HCT116 (cell line): ENCODE results near the gene ZNF429. TPM values are rescaled to one million over a fixed set of nuclear protein-coding genes. Genes with fewer than 3 reads are reported as not detected.

Source experiments
- ATAC-seq: fragments of 200-7000 bp; cut with Tn5 transposase; 2 replicates; pipeline ENCODE4 v1.9.1; 2020; ENCODE audit warnings: mild to moderate bottlenecking, moderate library complexity
- BruUV-seq: library from RNA; stranded (reverse); fragments of 400-500 nt; replicated peaks from 2 replicates; lab custom pipeline; 2021; lab: Mats Ljungman, UMichigan
- CTCF ChIA-PET: fragments of 300-600 bp; sonication (Branson Sonifier 250); formaldehyde crosslinking; loops from one replicate; lab custom pipeline; 2021; ENCODE audit warnings: antibody characterized with exemption; lab: Charles Lee
- POLR2A ChIA-PET: fragments of 300-600, 350-600 bp; sonication (Branson Sonifier 250); formaldehyde crosslinking; loops from one replicate; lab custom pipeline; 2021; ENCODE audit warnings: antibody characterized with exemption; lab: Charles Lee
- RAD21 ChIA-PET, 2 experiments: fragments of 300-600 bp; sonication (Branson Sonifier 250); formaldehyde crosslinking; loops; one replicate each; lab custom pipeline; 2023; ENCODE audit warnings: low total read pairs in 2 of 2; ENCODE audit not compliant: uncharacterized antibody in 2 of 2, unreplicated experiment in 2 of 2, low non-redundant PET in 1 of 2; lab: Charles Lee
- DNase-seq: peaks from one replicate; pipeline ENCODE4 v3.0.0-alpha.2; 2010; ENCODE audit warnings: low read depth, low spot score
- H2AFZ ChIP-seq: fragments of 200-600 bp; shearing (Covaris generic), sonication (generic); 2 replicates; pipeline ENCODE4 v1.6.1; 2017; ENCODE audit warnings: low read depth, mixed run types, mixed read lengths, antibody characterized with exemption, low read length; ENCODE audit not compliant: poor library complexity, severe bottlenecking
- H3K27ac ChIP-seq: 2 replicates; pipeline ENCODE4 v1.5.1; 2012; ENCODE audit warnings: low read depth, low read length
- H3K27me3 ChIP-seq: fragments of 200-600 bp; sonication (generic); 2 replicates; pipeline ENCODE4 v1.6.1; 2016; ENCODE audit warnings: mixed run types, low read length, mixed read lengths; ENCODE audit not compliant: insufficient read depth
- H3K36me3 ChIP-seq, 2 experiments: fragments of 200-500 bp in 1 of 2; fragments of 200-600 bp in 1 of 2; sonication (Bioruptor generic) in 1 of 2; sonication (generic) in 1 of 2; 2 replicates each; pipeline versions ENCODE4 v1.5.1 to v1.6.1; 2014 to 2016; ENCODE audit warnings: low read length in 2 of 2, inconsistent platforms in 1 of 2, mixed read lengths in 1 of 2, mixed run types in 1 of 2; ENCODE audit not compliant: insufficient read depth in 2 of 2, control insufficient read depth in 1 of 2
- H3K4me1 ChIP-seq, 2 experiments: fragments of 200-600 bp in 1 of 2; sonication (generic) in 1 of 2; 2 replicates each; pipeline versions ENCODE4 v1.5.1 to v1.6.1; 2012 to 2017; ENCODE audit warnings: low read length in 2 of 2, inconsistent platforms in 1 of 2, mild to moderate bottlenecking in 1 of 2, mixed read lengths in 1 of 2, mixed run types in 1 of 2, moderate library complexity in 1 of 2; ENCODE audit not compliant: insufficient read depth in 2 of 2, control insufficient read depth in 1 of 2
- H3K4me2 ChIP-seq: fragments of 200-600 bp; sonication (generic); 2 replicates; pipeline ENCODE4 v1.6.1; 2017; ENCODE audit warnings: mixed run types, low read length, mixed read lengths
- H3K4me3 ChIP-seq, 2 experiments: fragments of 200-600 bp in 1 of 2; sonication (generic) in 1 of 2; replicated peaks in 1 of 2; 2 replicates each; pipeline ENCODE4 v1.5.1; 2011 to 2016; ENCODE audit warnings: low read length in 2 of 2, control low read depth in 1 of 2, low read depth in 1 of 2, mild to moderate bottlenecking in 1 of 2, mixed read lengths in 1 of 2, mixed run types in 1 of 2
- H3K79me2 ChIP-seq: fragments of 200-600 bp; sonication (generic); 2 replicates; pipeline ENCODE4 v1.6.1; 2017; ENCODE audit warnings: mild to moderate bottlenecking, mixed run types, low read length, moderate library complexity, mixed read lengths; ENCODE audit not compliant: insufficient read depth
- H3K9ac ChIP-seq: fragments of 200-600 bp; sonication (generic); 2 replicates; pipeline ENCODE4 v1.6.1; 2016; ENCODE audit warnings: low read length, mixed read lengths
- H3K9me2 ChIP-seq: fragments of 200-600 bp; sonication (generic), shearing (Covaris generic); 2 replicates; pipeline ENCODE4 v1.6.1; 2017; ENCODE audit warnings: mixed run types, mild to moderate bottlenecking, moderate library complexity; ENCODE audit not compliant: insufficient read depth
- H3K9me3 ChIP-seq, 2 experiments: fragments of 200-500 bp in 1 of 2; fragments of 200-600 bp in 1 of 2; sonication (Bioruptor generic) in 1 of 2; sonication (generic) in 1 of 2; 2 replicates each; pipeline ENCODE4 v1.6.1; 2014 to 2017; ENCODE audit warnings: low read length in 2 of 2, mixed read lengths in 2 of 2, inconsistent platforms in 1 of 2, low read depth in 1 of 2, mild to moderate bottlenecking in 1 of 2, mixed run types in 1 of 2, moderate library complexity in 1 of 2; ENCODE audit not compliant: control insufficient read depth in 1 of 2, insufficient read depth in 1 of 2
- H4K20me1 ChIP-seq: fragments of 200-600 bp; sonication (generic), shearing (Covaris generic); 2 replicates; pipeline ENCODE4 v1.6.1; 2017; ENCODE audit warnings: mixed run types, mild to moderate bottlenecking, moderate library complexity; ENCODE audit not compliant: insufficient read depth
- CBX3 ChIP-seq: IDR thresholded peaks from 2 replicates; pipeline ENCODE4 v1.6.1; 2012; ENCODE audit warnings: low read depth
- EGR1 ChIP-seq: IDR thresholded peaks from 2 replicates; pipeline ENCODE4 v1.6.1; 2012; ENCODE audit warnings: low read depth
- JUND ChIP-seq: IDR thresholded peaks from 2 replicates; pipeline ENCODE4 v1.6.1; 2012
- POLR2A ChIP-seq: IDR thresholded peaks from 2 replicates; pipeline ENCODE4 v1.7.0; 2011; ENCODE audit warnings: borderline replicate concordance; ENCODE audit not compliant: insufficient read depth, insufficient read length; ENCODE audit errors: extremely low read depth
- REST ChIP-seq: IDR thresholded peaks from 2 replicates; pipeline ENCODE4 v1.6.1; 2012; ENCODE audit warnings: low read depth
- SIN3A ChIP-seq: IDR thresholded peaks from 2 replicates; pipeline ENCODE4 v1.6.1; 2012; ENCODE audit warnings: low read depth
- SP1 ChIP-seq: IDR thresholded peaks from 2 replicates; pipeline ENCODE4 v1.6.1; 2012; ENCODE audit warnings: low read depth
- SRF ChIP-seq: IDR thresholded peaks from 2 replicates; pipeline ENCODE4 v1.6.1; 2012; ENCODE audit warnings: low read depth
- YY1 ChIP-seq: IDR thresholded peaks from 2 replicates; pipeline ENCODE4 v1.6.1; 2011; ENCODE audit warnings: low read length, low read depth, moderate library complexity, mild to moderate bottlenecking; ENCODE audit not compliant: insufficient replicate concordance; ENCODE audit errors: extremely low read depth
- ZBTB33 ChIP-seq: IDR thresholded peaks from 2 replicates; pipeline ENCODE4 v1.6.1; 2011; ENCODE audit warnings: mild to moderate bottlenecking, low read length, moderate library complexity; ENCODE audit not compliant: insufficient replicate concordance; ENCODE audit errors: extremely low read depth
- ZFX ChIP-seq: fragments of 450-650 bp; IDR thresholded peaks from 2 replicates; pipeline ENCODE4 v1.6.1; 2017
- ZNF274 ChIP-seq: fragments of 200-500 bp; sonication (Bioruptor generic); IDR thresholded peaks from 2 replicates; pipeline ENCODE4 v1.6.1; 2014; ENCODE audit warnings: mild to moderate bottlenecking, low read depth, low read length, inconsistent platforms
- intact Hi-C: fragments of 100-400 bp; cut with micrococcal nuclease; formaldehyde crosslinking; loops from 2 replicates; pipeline ENCODE4 v1.10.0; 2022
- total RNA-seq: library from RNA; stranded (reverse); gene quantifications from one replicate; pipeline ENCODE4 v1.2.1, GENCODE V29; 2021; ENCODE audit not compliant: unreplicated experiment

The ZNF429 gene
- total RNA-seq, 1 experiment from 2014 or later: 0.42 TPM

GRCh38 chr19:21585281-21585890 is 80.0 kb downstream of the ZNF429 start:
- no peak overlapping the region for H3K4me3 ChIP-seq
- H3K4me1 ChIP-seq: no peaks in the 10 kb centered on the region
- ChIA-PET CTCF (no interaction called here), RAD21 (no interaction called here), POLR2A (no interaction called here)
- H3K4me2 ChIP-seq: no peak overlapping the region
- H3K9ac ChIP-seq: no peak overlapping the region
- ATAC-seq: no peak
- H3K79me2 ChIP-seq: no peaks in the 10 kb centered on the region
- BruUV-seq: no TSS peak
- H3K27me3 ChIP-seq: no peaks in the 10 kb centered on the region
- no peak overlapping the region for H2AFZ ChIP-seq
- intact Hi-C loops: no loop called here
- DNase-seq: no peak
- no peaks in the 10 kb centered on the region for H4K20me1 ChIP-seq
- H3K36me3 ChIP-seq: no peaks in the 10 kb centered on the region
- H3K9me3 ChIP-seq: peaks cover 0 to 24% of the 10 kb centered on the region in 2 experiments; a peak in 2 of 4 replicates
- TF ChIP-seq ZNF274 (no peak), SIN3A (no peak), REST (no peak), JUND (no peak), POLR2A (no peak), ZFX (no peak), CBX3 (no peak), SRF (no peak), ZBTB33 (no peak), SP1 (no peak), EGR1 (no peak), YY1 (no peak)
- no peaks in the 10 kb centered on the region for H3K9me2 ChIP-seq
- no peak overlapping the region for H3K27ac ChIP-seq
